HEK293 (cell line): ENCODE measurements around the gene ENO3.

Experiments
- HOXC10 ChIP-seq: sonication (generic); formaldehyde crosslinking; IDR thresholded peaks from 2 replicates; pipeline ENCODE4 v1.8.1; 2023; ENCODE audit warnings: mild to moderate bottlenecking, missing genetic modification reagents
- IKZF3 ChIP-seq: fragments of 450-650 bp; IDR thresholded peaks from 2 replicates; pipeline ENCODE4 v1.5.0; 2018; ENCODE audit warnings: missing biosample characterization, mild to moderate bottlenecking, missing genetic modification characterization, moderate library complexity
- KLF9 ChIP-seq: fragments of 450-650 bp; formaldehyde crosslinking; IDR thresholded peaks from 2 replicates; pipeline ENCODE4 v1.5.1; 2016; ENCODE audit warnings: missing biosample characterization, missing genetic modification characterization, low read depth
- MYNN ChIP-seq: fragments of 450-650 bp; formaldehyde crosslinking; IDR thresholded peaks from 2 replicates; pipeline ENCODE4 v1.5.1; 2016; ENCODE audit warnings: missing biosample characterization, missing genetic modification characterization, borderline replicate concordance
- PBX3 ChIP-seq: sonication (generic); formaldehyde crosslinking; IDR thresholded peaks from 2 replicates; pipeline ENCODE4 v1.8.1; 2022; ENCODE audit warnings: mild to moderate bottlenecking, moderate library complexity, missing genetic modification reagents
- SCRT2 ChIP-seq: fragments of 450-650 bp; formaldehyde crosslinking; IDR thresholded peaks from 2 replicates; pipeline ENCODE4 v1.5.1; 2016; ENCODE audit warnings: missing biosample characterization, missing genetic modification characterization
- SP3 ChIP-seq: fragments of 450-650 bp; formaldehyde crosslinking; IDR thresholded peaks from 2 replicates; pipeline ENCODE4 v1.5.1; 2016; ENCODE audit warnings: missing biosample characterization, missing genetic modification characterization
- SP7 ChIP-seq: fragments of 450-650 bp; formaldehyde crosslinking; IDR thresholded peaks from 2 replicates; pipeline ENCODE4 v1.5.1; 2016; ENCODE audit warnings: missing biosample characterization, missing genetic modification characterization
- ZBTB49 ChIP-seq: fragments of 450-650 bp; formaldehyde crosslinking; IDR thresholded peaks from 2 replicates; pipeline ENCODE4 v1.5.1; 2016; ENCODE audit warnings: missing biosample characterization, missing genetic modification characterization, low read depth
- ZBTB7A ChIP-seq: fragments of 450-650 bp; formaldehyde crosslinking; IDR thresholded peaks from 2 replicates; pipeline ENCODE4 v1.5.1; 2016; ENCODE audit warnings: low read depth, missing biosample characterization, missing genetic modification characterization
- ZBTB8A ChIP-seq: fragments of 450-650 bp; formaldehyde crosslinking; IDR thresholded peaks from 2 replicates; pipeline ENCODE4 v1.5.1; 2016; ENCODE audit warnings: missing biosample characterization, missing genetic modification characterization
- ZFP3 ChIP-seq: fragments of 450-650 bp; formaldehyde crosslinking; IDR thresholded peaks from 2 replicates; pipeline ENCODE4 v1.5.1; 2016; ENCODE audit warnings: low read depth, missing biosample characterization, missing genetic modification characterization
- ZNF10 ChIP-seq: fragments of 450-650 bp; formaldehyde crosslinking; IDR thresholded peaks from 2 replicates; pipeline ENCODE4 v1.5.1; 2017; ENCODE audit warnings: missing biosample characterization, missing genetic modification characterization
- ZNF114 ChIP-seq: fragments of 450-650 bp; formaldehyde crosslinking; IDR thresholded peaks from 2 replicates; pipeline ENCODE4 v1.5.0; 2017; ENCODE audit warnings: missing biosample characterization, missing genetic modification characterization
- ZNF138 ChIP-seq: fragments of 450-650 bp; formaldehyde crosslinking; IDR thresholded peaks from 2 replicates; pipeline ENCODE4 v1.5.1; 2016; ENCODE audit warnings: missing biosample characterization, missing genetic modification characterization, borderline replicate concordance
- ZNF223 ChIP-seq: fragments of 450-650 bp; formaldehyde crosslinking; IDR thresholded peaks from 2 replicates; pipeline ENCODE4 v1.5.1; 2016; ENCODE audit warnings: missing biosample characterization, missing genetic modification characterization
- ZNF248 ChIP-seq: fragments of 450-650 bp; formaldehyde crosslinking; IDR thresholded peaks from 2 replicates; pipeline ENCODE4 v1.5.1; 2017; ENCODE audit warnings: missing biosample characterization, missing genetic modification characterization
- ZNF266 ChIP-seq: fragments of 450-650 bp; formaldehyde crosslinking; IDR thresholded peaks from 2 replicates; pipeline ENCODE4 v1.5.1; 2016; ENCODE audit warnings: missing biosample characterization, missing genetic modification characterization, low read depth
- ZNF341 ChIP-seq: fragments of 450-650 bp; formaldehyde crosslinking; IDR thresholded peaks from 2 replicates; pipeline ENCODE4; 2016; ENCODE audit warnings: low read depth, missing biosample characterization, missing genetic modification characterization
- ZNF37A ChIP-seq: fragments of 450-650 bp; IDR thresholded peaks from 2 replicates; pipeline ENCODE4 v1.5.1; 2018; ENCODE audit warnings: missing biosample characterization, missing genetic modification characterization
- ZNF391 ChIP-seq: fragments of 450-650 bp; formaldehyde crosslinking; IDR thresholded peaks from 2 replicates; pipeline ENCODE4 v1.5.1; 2016; ENCODE audit warnings: low read depth, missing biosample characterization, missing genetic modification characterization, borderline replicate concordance
- ZNF426 ChIP-seq: fragments of 450-650 bp; formaldehyde crosslinking; IDR thresholded peaks from 2 replicates; pipeline ENCODE4 v1.5.1; 2017; ENCODE audit warnings: missing biosample characterization, missing genetic modification characterization, mild to moderate bottlenecking, inconsistent platforms, moderate library complexity
- ZNF549 ChIP-seq: fragments of 450-650 bp; IDR thresholded peaks from 2 replicates; pipeline ENCODE4 v1.5.1; 2018; ENCODE audit warnings: missing biosample characterization, missing genetic modification characterization, mild to moderate bottlenecking, inconsistent platforms, moderate library complexity
- ZNF558 ChIP-seq: fragments of 450-650 bp; formaldehyde crosslinking; IDR thresholded peaks from 2 replicates; pipeline ENCODE4 v1.5.1; 2016; ENCODE audit warnings: missing biosample characterization, missing genetic modification characterization
- ZNF560 ChIP-seq: fragments of 450-650 bp; formaldehyde crosslinking; IDR thresholded peaks from 2 replicates; pipeline ENCODE4 v1.5.1; 2017; ENCODE audit warnings: missing biosample characterization, missing genetic modification characterization, borderline replicate concordance
- ZNF654 ChIP-seq: fragments of 450-650 bp; formaldehyde crosslinking; IDR thresholded peaks from 2 replicates; pipeline ENCODE4 v1.5.1; 2016; ENCODE audit warnings: low read depth, missing biosample characterization, missing genetic modification characterization
- ZNF664 ChIP-seq: fragments of 450-650 bp; formaldehyde crosslinking; IDR thresholded peaks from 2 replicates; pipeline ENCODE4 v1.5.1; 2016; ENCODE audit warnings: missing biosample characterization, missing genetic modification characterization
- ZNF677 ChIP-seq: fragments of 450-650 bp; IDR thresholded peaks from 2 replicates; pipeline ENCODE4 v1.5.0; 2018; ENCODE audit warnings: missing biosample characterization, mild to moderate bottlenecking, missing genetic modification characterization, moderate library complexity
- ZNF701 ChIP-seq: fragments of 450-650 bp; formaldehyde crosslinking; IDR thresholded peaks from 2 replicates; pipeline ENCODE4 v1.5.1; 2016; ENCODE audit warnings: missing biosample characterization, missing genetic modification characterization
- ZNF76 ChIP-seq: fragments of 450-650 bp; formaldehyde crosslinking; IDR thresholded peaks from 2 replicates; pipeline ENCODE4; 2016; ENCODE audit warnings: low read depth, missing biosample characterization, missing genetic modification characterization, borderline replicate concordance
- ZNF837 ChIP-seq: fragments of 450-650 bp; formaldehyde crosslinking; IDR thresholded peaks from 2 replicates; pipeline ENCODE4 v1.5.1; 2016; ENCODE audit warnings: missing biosample characterization, missing genetic modification characterization
- ZNF843 ChIP-seq: fragments of 450-650 bp; formaldehyde crosslinking; IDR thresholded peaks from 2 replicates; pipeline ENCODE4 v1.5.1; 2016; ENCODE audit warnings: missing biosample characterization, missing genetic modification characterization
- TF ChIP-seq, protein P1 (sequence below): fragments of 450-650 bp; formaldehyde crosslinking; IDR thresholded peaks from 2 replicates; pipeline ENCODE4 v1.5.1; 2016; ENCODE audit warnings: missing biosample characterization, missing genetic modification characterization
- TF ChIP-seq, protein P2 (sequence below): fragments of 450-650 bp; formaldehyde crosslinking; IDR thresholded peaks from 2 replicates; pipeline ENCODE4; 2016; ENCODE audit warnings: missing biosample characterization, missing genetic modification characterization

Gene ENO3

DNA sequence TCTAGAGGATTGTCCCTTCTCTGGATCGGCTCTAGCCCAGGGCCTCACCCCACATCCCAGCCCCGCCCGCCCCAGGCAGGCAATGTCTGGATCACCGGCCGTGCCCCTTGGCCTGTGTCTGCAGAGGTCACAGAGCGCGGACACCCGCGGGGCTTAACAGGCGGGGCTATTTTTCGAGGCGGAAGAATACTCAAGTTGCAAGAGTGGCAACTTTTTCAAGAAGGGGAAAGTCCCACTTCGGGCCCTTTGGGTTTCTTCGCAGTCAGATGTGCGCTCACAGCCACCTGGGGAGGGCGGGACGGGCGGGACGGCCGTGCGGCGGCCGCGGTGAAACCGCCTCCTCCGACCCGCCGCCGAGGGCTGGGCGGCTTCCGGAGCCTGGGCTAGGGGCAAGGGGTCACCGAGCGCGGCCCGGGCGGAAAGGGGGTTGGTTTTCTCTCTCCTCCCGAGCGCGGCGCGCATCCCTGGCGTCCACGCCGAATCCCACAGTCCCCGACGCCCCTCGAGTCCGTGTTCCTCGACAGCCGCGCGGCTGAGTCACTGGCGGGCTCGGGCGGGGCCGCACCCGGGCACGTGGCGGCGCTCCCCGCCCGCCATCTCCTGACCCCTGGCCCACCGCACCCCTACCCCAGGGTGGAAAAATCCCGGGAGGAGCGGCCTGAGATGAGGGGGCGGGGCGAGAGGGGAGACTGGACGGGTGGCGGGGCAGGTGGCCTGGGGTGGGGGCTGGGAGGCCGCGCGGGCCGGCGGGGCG is 1.4 kb upstream of the ENO3 start (continued):
- TF ChIP-seq, protein P1, sequence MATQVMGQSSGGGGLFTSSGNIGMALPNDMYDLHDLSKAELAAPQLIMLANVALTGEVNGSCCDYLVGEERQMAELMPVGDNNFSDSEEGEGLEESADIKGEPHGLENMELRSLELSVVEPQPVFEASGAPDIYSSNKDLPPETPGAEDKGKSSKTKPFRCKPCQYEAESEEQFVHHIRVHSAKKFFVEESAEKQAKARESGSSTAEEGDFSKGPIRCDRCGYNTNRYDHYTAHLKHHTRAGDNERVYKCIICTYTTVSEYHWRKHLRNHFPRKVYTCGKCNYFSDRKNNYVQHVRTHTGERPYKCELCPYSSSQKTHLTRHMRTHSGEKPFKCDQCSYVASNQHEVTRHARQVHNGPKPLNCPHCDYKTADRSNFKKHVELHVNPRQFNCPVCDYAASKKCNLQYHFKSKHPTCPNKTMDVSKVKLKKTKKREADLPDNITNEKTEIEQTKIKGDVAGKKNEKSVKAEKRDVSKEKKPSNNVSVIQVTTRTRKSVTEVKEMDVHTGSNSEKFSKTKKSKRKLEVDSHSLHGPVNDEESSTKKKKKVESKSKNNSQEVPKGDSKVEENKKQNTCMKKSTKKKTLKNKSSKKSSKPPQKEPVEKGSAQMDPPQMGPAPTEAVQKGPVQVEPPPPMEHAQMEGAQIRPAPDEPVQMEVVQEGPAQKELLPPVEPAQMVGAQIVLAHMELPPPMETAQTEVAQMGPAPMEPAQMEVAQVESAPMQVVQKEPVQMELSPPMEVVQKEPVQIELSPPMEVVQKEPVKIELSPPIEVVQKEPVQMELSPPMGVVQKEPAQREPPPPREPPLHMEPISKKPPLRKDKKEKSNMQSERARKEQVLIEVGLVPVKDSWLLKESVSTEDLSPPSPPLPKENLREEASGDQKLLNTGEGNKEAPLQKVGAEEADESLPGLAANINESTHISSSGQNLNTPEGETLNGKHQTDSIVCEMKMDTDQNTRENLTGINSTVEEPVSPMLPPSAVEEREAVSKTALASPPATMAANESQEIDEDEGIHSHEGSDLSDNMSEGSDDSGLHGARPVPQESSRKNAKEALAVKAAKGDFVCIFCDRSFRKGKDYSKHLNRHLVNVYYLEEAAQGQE (tag by site-specific recombination): no peak
- TF ChIP-seq SCRT2 (tag by site-specific recombination): no peak
- TF ChIP-seq MYNN (tag by site-specific recombination): no peak
- TF ChIP-seq ZNF664 (tag by site-specific recombination): no peak
- no peak for TF ChIP-seq ZNF837 (tag by site-specific recombination)
- no peak for TF ChIP-seq ZBTB49 (tag by site-specific recombination)
- no peak for TF ChIP-seq ZNF654 (tag by site-specific recombination)
- no peak for TF ChIP-seq ZNF549 (tag by site-specific recombination)
- no peak for TF ChIP-seq ZNF701 (tag by site-specific recombination)
- no peak for TF ChIP-seq ZNF558 (tag by site-specific recombination)
- TF ChIP-seq HOXC10 (CRISPR knock-in tag): no peak
- 0 out of 2 replicates have a peak, but pooled peaks have one; percentile 12 for TF ChIP-seq ZNF843 (tag by site-specific recombination)
- peak; percentile 75 for TF ChIP-seq ZNF10 (tag by site-specific recombination)
- TF ChIP-seq SP7 (tag by site-specific recombination): peak; percentile 75; the same call in 1 of the 2 replicates
- peak; percentile 43; the same call in 1 of the 2 replicates for TF ChIP-seq ZNF391 (tag by site-specific recombination)
- peak; percentile 84 for TF ChIP-seq IKZF3 (tag by site-specific recombination)
- peak; percentile 68; the same call in 1 of the 2 replicates for TF ChIP-seq SP3 (tag by site-specific recombination)
- TF ChIP-seq ZNF560 (tag by site-specific recombination): no peak
- TF ChIP-seq KLF9 (tag by site-specific recombination): peak; percentile 73; the same call in 1 of the 2 replicates
- TF ChIP-seq ZBTB8A (tag by site-specific recombination): peak; percentile 72
- no peak for TF ChIP-seq ZNF248 (tag by site-specific recombination)
- TF ChIP-seq ZNF426: no peak
- TF ChIP-seq PBX3 (CRISPR knock-in tag): no peak
- TF ChIP-seq, protein P2, sequence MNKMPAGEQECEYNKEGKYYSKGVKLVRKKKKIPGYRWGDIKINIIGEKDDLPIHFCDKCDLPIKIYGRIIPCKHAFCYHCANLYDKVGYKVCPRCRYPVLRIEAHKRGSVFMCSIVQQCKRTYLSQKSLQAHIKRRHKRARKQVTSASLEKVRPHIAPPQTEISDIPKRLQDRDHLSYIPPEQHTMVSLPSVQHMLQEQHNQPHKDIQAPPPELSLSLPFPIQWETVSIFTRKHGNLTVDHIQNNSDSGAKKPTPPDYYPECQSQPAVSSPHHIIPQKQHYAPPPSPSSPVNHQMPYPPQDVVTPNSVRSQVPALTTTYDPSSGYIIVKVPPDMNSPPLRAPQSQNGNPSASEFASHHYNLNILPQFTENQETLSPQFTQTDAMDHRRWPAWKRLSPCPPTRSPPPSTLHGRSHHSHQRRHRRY (tag by site-specific recombination): no peak
- no peak for TF ChIP-seq ZNF266 (tag by site-specific recombination)
- no peak for TF ChIP-seq ZNF37A (tag by site-specific recombination)
- TF ChIP-seq ZNF677 (tag by site-specific recombination): no peak
- TF ChIP-seq ZNF223: no peak
- no peak; the same call in none of the 2 replicates for TF ChIP-seq ZNF76
- no peak for TF ChIP-seq ZNF114 (tag by site-specific recombination)
- no peak for TF ChIP-seq ZBTB7A (tag by site-specific recombination)
- TF ChIP-seq ZNF341 (tag by site-specific recombination): no peak
- TF ChIP-seq ZFP3: no peak
- TF ChIP-seq ZNF138 (tag by site-specific recombination): no peak
